Umbilical cord (tissue), 2 donors: ENCODE data around the gene ERCC5. TPM values are rescaled to one million over a fixed set of nuclear protein-coding genes. Genes with fewer than 3 reads are reported as not detected.

Experiments used
- DNase-seq: peaks from one replicate; pipeline ENCODE4 v3.0.0-alpha.2; 2015; ENCODE audit warnings: low spot score
- total RNA-seq: library from RNA; depleted of rRNA; stranded (reverse); fragments of >200 nt; gene quantifications from one replicate; pipeline ENCODE4 v1.2.3, GENCODE V29; 2014; ENCODE audit warnings: low replicate concordance; ENCODE audit not compliant: insufficient read depth

ERCC5 gene
- total RNA-seq, 1 donor from 2014 or later = 63.3 TPM

DNA sequence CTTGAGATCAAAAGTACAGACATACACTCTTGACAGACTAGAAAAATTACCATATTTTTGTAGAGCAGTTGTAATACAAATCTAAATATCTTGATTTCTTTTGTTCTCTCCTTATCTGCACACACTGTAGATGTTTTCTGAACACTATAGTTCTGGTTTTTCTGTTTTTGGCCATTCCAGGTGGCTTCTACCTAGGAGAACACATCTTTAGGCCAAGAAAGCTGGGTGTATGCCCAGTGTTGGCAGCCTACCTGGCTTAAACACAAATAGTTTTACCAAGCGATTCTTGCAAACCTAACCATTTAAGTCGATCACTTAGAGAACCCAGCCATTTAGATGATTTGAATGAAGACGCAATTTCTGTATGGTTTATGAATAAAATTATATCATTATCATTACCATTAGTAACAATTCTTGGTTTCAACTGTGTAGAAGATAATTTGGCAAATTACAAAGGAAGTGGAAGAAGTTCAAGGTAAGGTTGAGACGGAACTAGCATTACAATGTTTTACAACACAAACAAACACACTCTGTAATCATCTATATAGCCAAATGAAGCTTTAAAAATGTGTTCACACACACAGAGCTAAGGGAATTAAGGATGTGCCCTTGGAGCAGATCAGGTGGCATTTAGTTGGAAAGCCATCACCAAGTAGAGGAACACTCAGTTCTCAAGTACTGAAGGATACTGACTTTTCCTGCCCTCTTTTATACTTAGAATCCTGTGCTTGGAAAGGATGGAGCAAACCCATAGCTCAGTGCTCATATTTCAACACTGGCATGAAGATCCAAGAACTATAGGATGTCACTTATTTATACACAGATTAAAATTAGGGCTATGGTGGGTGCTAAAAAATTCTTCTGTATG lies 36.2 kb downstream of the ERCC5 start:
- no peak for DNase-seq

DNA sequence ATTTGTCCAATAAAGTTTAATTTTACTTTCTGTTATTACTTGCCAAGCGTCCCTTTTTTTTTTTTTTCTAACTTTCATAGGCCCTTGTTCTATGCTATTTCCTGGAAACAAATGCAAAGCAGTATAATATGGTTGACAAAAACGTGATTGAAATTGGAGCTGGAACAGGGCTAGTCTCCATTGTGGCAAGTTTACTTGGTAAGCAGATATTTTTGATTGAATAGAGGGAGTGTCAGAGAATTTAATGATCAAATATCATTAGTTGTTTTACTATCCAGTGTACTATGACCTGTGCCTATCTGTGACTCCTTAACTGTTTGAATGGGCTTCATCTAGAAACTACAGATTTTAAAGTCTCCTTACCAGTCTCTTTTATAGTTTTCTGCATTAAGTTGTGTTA lies 46.7 kb downstream of the ERCC5 start:
- DNase-seq = no peak

DNA sequence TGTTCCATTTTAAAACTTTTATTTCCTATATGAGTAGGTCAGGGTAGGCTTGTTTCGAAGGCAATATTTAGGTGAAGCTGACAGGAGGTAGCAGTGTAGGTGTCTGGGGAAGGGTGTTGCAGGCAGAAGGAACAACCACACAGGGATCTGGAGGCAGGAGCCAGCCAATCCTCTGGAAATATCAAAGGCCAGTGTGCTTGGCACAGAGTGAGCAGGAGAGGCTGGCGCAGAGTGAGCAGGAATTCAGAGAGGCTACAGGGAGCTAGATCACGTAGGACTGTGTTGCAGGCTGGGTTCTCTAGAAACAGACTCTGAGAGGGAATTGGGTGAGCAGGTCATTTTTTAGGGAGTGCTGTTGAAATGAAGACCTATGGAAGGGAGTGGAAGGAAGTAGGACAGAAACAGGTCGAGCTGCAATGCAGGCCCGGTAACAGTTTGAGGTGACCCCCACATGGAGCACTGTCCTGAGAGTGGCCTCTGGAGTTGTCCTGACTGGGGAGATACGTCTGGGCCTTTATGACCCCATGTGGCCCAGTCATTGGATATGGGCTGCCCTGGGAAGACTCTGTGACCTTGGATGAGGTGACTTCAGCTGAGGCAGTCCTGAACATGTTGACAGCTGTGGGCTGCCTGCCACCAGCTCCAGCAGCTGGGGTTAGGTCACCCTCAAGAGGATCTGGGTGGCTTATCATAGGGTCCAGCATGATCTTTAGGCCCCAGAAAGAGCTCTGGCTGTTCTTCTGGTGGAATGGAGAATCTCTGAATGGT lies 51.7 kb downstream of the ERCC5 start:
- no peak for DNase-seq

DNA sequence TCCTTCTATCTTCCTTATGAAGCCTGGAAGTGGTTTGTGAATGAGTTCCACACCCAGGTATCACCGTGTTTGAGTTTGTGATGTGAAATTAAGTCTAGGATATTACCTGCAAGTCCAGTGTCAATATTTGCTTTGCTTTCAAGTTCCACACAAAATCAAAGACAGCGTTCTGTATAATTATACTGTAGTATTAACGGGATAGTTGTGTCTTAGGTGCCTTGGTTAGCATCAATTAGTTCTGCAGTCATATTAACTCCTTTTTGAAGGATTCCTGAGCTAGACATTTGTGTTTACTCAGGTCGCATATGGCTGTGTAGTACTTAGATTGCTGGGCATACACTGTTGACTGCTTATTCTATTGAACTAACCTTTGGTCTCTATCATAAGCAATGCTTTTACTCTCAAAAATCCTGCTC lies 54.4 kb downstream of the ERCC5 start:
- DNase-seq = no peak

DNA sequence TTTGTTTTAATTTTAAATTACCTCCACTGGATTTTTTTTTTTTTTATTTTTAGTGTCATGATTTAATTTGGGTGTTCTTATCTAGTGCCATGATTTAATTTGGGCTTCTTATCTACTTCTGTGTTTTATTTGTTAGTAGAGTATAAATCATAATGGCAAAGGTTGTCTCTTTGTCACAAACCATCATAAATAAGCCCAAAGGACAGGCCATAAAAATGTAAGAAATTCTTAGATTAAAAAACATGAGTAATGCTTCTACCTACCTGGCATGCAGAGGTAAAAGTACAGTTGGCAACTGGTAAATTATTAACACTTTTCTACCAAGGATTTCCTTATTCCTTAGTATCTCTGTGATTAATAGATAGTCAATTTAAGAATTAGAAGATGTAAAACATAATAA lies 55.2 kb downstream of the ERCC5 start:
- no peak for DNase-seq

DNA sequence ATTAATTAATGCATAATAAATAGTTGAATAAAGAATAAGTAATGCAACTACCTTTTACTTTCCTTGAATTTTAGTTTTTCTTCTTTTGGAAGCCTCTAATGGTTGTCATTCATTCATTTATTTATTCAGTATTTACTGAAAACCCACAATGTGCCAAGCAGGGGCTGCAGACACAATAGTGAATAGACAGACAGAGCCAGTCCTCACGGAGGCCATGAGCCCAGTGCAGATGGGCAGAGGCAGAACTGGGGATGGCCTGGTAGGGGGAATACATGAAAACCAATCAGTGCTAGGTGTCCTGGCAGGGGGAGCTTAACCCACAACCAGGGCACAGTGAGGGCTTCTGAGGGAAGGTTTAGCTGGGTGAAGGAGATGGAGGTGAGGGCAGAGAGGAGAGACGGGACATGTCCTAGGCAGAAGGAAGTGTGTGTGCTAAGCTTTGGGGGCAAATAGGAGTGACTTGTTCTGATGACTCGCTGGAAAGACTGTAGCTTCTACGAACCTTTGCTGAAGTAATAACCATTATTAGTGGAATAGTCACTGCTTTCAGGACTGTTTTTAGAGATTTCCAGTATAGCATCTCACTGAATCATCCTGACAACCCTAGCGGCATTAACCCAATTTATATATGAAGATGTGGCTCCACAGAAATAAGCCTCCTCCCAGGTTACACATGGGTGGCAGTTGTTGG lies 55.9 kb downstream of the ERCC5 start:
- DNase-seq = no peak

DNA sequence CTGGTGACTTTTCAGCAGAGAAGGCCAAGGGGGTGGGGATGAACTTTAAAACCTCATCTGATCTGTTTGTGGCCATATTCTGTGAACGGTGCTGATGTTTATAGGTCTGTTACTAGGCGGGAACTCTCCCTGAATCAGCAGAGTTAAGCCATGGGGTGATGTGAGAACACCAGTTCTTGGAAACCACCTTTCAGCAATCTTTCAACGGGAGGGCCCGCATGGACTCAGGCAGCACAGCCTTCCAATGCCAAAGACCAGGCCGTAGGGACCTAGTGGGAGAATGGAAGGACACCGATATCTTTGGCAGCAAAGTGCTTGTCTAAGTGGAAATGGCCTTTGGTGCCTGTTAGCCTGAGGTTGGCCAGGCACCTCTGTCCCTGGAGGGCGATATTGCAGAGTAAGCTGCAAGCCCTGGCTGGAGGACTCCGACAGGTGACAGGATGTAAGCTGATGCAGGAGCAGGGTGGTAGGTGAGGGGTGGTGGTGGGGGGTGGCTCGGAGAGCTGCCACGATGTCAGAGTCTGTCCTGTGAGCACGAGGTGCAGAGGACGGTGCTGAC lies 57.0 kb downstream of the ERCC5 start:
- DNase-seq = no peak

DNA sequence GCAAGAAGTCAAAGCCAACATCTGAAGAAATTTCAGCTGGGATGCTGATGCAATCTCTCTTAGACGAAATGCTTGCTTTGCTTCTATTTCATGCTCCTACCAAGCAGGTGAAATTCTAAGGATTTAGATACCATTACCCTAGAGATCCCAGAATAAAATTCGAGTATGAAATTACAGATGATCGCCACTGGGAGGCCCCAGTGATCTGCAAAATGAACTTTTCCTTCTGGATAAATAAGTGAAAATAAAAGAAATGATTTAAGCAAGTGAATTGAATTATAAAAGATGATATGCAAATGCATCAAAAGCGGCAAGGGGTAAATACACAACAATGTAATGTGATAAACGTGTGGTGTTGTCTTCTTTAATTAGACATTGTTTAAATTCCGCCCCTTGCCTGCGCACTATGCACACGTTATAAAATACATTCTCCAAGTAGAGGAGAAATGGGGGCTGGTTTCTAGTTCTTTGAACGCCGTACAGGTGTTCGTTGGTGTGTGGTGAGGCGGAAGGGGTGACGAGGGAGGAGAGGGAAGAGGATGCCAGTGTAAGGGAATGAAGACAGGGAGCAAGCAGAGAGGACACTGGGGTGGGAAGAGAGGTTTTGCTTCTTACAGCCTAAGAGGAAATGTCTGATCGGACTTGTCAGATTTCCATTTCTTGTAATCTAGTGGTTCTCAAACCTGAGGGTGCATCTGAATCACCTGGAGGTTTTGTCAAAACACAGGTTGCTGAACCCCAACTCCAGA lies 58.0 kb downstream of the ERCC5 start:
- DNase-seq = no peak

DNA sequence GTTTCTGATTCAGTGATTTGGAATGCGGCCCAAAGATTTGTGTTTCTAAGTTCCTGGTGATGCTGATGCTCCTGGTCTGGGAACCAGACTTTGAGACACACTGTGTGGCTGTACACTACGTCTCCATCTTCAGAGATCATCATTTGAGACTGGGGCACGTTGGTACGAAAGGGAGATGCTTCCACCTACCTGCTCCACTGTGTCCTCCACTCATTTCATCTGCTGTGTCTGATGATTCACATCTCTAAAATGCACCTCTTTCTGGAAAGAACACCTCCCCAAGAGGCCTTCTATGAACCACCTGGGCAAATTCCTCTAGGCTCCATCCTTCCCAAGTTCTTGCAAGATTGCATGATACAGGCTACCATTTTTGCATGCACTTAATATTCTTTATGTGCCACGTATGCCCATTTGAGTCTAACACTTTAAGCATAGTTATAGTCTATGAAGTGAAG lies 58.6 kb downstream of the ERCC5 start:
- no peak for DNase-seq

DNA sequence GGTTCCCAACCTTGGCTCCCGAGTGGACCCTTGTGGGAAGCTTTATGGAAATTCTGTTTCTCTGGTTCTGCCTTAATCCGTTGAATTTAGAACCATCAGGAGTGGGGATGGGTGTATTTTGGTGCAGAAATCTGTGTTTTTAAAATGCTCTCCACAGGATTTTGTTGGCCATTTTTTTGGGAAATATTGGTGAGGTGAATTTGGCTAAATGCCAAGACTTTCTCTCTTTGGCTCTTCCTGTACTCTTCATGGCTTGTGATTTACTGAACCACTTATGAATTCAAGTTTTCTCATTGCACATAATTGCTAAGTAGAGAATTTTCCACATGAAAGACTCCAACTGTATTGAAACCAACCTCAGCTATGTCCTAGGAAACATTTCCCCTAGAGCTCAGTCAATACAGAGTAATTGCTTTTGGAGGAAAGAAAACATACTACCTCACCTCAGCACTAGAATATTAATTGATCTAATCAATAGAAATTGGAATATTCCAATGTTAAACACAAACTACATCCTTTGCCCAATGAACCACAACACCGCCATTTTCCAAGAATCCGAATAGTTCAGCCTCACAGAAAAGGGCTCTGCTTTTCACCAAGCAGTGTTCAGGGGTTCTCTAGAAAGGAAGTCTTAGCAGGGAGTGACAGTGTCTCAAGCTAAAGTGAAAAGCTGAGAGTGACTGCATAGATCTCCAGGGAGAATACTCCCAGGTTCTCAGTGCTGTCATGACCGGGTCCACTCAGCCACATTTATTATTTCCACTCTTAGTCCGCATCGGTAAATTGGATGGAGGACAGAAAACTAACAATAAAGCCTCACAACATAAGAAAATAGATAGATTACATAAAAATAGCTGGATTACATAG lies 60.3 kb downstream of the ERCC5 start:
- no peak for DNase-seq

DNA sequence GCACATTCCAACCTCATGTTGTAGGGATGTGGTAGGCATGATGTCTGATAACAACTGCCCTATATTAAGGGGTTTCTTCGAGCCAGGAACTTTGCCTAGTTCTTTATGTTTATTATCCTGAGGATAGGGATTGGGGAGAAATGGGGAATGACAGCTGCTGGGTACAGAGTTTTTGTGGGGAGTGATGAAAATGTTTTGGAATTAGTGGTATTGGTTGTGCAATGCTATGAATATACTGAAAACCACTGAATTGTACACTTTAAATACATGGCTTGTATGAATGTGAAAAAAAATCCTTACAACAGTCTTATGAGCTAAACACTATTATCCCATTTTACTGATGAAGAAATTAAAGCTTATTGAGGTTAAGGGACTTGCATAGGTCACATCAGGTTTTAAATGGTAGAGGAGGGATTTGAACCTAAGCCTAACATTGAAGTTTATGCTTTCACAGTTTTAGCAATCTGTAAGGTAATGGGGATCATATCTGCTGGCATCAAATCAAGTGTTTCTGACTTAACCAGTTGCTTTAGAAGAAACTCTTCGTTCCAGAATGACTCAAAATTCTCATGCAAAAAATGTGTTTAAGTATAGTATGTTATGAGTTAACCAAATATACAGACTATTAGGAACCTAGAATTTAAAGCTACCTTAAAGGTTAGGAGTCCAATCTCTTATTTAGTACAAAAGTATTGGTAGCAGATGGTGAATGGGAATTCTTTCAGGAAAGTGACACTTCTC lies 61.4 kb downstream of the ERCC5 start:
- DNase-seq = no peak

DNA sequence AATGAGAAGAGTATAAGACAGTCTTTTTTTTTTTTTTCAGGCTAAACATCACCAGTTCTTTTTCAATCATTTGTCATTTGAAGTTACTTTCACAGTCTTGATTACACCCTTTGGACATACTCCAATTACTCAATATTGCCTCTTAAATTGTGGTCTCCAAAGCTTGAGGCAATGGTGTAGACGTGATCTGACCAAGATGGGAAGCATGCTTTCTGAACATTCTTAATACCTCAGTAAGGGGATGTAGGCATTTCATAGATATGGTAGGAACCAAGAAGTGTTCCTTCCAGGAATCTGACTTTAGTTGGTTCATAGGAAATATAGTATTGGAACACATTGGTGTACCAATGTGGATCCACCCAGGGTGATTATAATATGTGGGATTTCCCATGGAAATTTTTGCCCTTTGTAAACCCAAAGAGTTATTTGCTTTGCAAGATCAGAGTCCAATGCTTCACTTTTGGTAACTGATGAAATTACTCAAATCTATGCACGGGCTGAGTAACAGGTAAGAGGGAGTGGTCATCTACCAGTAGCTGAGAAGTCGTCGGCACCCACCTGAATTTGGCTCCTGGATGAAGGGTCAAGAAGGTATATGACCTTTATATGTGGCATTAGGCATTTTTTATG lies 62.2 kb downstream of the ERCC5 start:
- DNase-seq = no peak

DNA sequence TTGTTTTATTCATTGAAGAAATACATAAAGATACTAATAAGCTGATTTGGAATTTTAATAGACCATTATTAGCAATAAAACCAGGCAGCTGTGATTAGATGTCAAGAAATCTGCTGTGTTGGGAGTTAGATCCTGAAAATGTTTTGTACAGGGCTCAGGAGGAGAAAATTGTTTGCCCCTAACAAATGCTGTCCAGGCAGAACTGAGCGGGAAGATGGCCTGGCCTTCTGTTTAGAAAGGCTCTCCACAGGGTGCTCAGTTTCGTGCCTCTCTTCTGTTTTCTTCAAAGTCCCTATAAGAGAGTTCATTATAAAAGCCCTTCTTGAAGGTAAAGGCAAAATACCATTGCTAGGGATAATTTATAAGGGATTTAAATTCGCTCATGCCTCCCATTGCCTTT lies 64.1 kb downstream of the ERCC5 start:
- no peak for DNase-seq

DNA sequence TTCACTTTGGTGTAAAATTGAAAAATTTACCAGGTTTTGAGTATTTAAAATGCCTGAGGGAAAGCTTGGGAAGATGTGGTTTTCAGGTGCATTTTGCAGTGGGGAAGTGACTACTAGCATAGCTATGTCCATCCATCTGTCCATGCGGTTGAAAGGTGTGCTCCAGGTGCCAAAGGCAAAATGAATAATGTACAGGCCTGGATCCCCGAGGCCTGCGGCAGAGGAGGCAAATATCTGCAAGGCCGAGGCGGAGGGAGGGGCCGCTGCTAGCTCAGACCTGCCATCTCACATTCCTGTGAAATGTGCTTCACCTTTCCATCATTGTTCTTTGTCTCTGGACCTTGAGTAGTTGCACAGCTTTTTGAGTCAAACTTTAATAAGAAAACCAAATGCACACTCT lies 65.5 kb downstream of the ERCC5 start:
- DNase-seq = peak; percentile 74

DNA sequence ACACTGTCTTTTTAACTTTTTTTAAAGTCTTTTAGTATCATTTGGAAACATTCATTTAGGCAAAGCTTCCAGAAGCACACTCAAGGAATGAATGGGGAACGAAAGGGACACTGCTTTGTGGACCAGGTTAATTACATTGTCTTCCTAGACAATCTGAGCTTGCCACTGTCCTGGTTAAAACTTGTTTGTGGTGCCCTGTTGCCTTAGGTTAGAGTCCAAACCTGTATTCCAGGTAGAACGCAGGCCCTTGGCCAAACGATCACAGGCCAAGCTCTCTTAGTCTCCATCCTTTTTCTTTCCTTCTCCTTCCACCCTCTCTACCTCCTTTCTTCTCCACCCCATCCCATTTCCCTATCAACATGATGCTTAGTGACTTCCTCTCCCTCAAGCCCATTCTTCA lies 66.8 kb downstream of the ERCC5 start:
- no peak for DNase-seq

DNA sequence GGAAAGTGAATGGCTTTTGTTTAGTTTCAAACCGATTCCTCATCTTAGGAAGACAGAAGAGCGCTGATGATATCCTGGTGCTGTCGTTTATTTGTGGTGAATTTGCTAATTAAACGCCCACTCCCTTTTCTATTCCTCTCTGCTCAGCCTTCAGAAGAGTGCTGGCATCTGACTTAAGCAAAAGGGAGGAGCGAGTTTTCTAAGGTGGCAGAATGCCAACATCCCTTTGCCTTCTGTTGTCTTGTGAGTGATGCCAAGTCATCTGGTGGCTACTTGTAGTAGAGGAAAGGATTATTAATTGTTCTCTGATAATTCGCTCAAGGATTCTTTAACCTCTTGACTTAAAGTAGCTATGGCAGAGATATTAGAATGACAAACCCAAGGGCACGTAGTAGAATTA lies 68.1 kb downstream of the ERCC5 start:
- DNase-seq = peak; percentile 35

DNA sequence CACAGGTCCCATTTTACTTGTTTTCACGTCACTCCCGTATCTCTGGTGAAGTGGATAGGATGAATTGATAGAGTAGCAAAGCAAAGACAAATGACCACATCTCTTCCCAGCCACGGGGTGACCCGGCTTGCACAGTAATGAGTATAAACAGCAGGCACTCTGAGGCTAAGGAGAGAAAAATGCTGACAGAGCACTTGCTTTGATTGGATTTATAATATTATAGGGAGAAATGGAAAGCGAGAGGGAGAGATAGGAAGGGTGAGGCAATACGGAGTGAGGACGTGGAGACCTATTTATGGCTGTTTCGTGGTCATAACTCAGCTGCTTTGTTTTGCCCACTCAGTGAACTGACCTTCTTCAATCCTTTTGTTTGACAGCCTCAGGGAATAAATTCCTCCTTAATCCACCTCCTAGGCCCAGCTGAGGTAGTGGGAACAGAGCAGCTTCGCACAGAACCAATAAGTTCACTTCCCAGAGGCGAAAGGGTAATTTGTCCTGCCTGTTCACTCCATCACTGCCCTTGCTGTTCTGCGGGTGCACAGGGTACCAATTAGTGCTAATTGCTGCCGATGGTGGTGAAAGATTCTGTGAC lies 68.6 kb downstream of the ERCC5 start:
- DNase-seq = no peak

DNA sequence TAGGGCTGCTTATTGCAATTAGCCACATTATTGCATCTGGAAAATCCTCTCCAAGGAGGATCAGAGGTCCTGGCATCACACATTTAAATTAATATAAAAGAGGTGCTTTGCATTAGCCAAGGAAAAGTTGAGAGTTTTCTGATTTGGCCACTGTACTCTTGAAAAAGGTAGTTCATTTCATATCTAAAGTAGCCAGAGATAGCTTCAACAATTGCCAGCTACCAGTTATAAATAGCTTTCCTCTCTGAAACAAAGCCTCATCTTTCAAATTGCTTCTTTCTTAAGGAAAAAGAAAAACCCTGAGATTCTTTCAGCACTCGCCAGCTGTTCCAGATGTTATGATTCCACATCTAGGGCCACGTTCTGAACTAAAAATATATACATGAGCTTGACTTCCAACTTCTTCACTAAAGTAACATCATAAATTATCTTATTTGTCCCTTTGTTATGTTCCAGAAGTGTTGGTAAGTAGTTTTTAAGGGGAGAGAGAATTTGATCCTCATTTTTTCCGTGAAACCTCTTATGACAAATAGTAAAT lies 69.6 kb downstream of the ERCC5 start:
- peak; percentile 33 for DNase-seq
